ENCODE measurements around the gene A2ML1.

DNA sequence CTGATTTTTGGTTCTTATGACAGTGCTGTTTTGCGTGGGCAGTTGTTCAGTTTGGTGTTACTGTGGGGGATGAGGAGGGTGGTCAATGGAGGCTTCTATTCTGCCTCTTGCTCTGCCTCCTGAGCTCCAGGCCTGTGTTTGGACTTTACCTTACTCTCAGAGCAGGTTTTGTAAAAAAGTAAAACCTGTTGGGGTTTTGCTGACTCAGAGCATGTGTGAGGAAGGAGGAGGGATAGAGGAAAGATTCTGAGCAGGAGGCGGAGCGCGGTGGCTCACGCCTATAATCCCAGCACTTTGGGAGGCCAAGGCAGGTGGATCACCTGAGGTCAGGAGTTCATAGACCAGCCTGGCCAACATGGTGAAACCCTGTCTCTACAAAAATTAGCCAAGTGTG lies 6.7 kb downstream of the A2ML1 start:
- TF ChIP-seq, protein P1, sequence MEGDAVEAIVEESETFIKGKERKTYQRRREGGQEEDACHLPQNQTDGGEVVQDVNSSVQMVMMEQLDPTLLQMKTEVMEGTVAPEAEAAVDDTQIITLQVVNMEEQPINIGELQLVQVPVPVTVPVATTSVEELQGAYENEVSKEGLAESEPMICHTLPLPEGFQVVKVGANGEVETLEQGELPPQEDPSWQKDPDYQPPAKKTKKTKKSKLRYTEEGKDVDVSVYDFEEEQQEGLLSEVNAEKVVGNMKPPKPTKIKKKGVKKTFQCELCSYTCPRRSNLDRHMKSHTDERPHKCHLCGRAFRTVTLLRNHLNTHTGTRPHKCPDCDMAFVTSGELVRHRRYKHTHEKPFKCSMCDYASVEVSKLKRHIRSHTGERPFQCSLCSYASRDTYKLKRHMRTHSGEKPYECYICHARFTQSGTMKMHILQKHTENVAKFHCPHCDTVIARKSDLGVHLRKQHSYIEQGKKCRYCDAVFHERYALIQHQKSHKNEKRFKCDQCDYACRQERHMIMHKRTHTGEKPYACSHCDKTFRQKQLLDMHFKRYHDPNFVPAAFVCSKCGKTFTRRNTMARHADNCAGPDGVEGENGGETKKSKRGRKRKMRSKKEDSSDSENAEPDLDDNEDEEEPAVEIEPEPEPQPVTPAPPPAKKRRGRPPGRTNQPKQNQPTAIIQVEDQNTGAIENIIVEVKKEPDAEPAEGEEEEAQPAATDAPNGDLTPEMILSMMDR (IDR thresholded peaks at IDR 0.05) = no peak
- TF ChIP-seq POLR2A (IDR thresholded peaks at IDR 0.05) (no peak), POLR2AphosphoS5 (IDR thresholded peaks at IDR 0.05) (no peak), EP300 (IDR thresholded peaks at IDR 0.05) (no peak)
